Lower lobe of right lung (tissue), 2 donors: ENCODE data around the gene M1AP. TPM values are rescaled to one million over a fixed set of nuclear protein-coding genes. Genes with fewer than 3 reads are reported as not detected.

Source experiments
- ATAC-seq, 2 donors: fragments of 200-7000 bp; cut with Tn5 transposase; one replicate each; pipeline ENCODE4 v1.9.1; 2020 to 2022; ENCODE audit warnings: mild to moderate bottlenecking in 2 of 2, moderate library complexity in 2 of 2
- DNase-seq: peaks from one replicate; pipeline ENCODE4 v3.0.0-alpha.2; 2020
- H3K27ac ChIP-seq: fragments of 200-600 bp; one replicate; pipeline ENCODE4 v1.8.0; 2022
- H3K27me3 ChIP-seq: fragments of 200-600 bp; one replicate; pipeline ENCODE4 v1.8.0; 2022; ENCODE audit warnings: low read depth
- H3K36me3 ChIP-seq: fragments of 200-600 bp; one replicate; pipeline ENCODE4 v1.8.0; 2022; ENCODE audit warnings: mild to moderate bottlenecking
- H3K4me1 ChIP-seq: fragments of 200-600 bp; one replicate; pipeline ENCODE4 v1.8.0; 2022
- H3K4me3 ChIP-seq: fragments of 200-600 bp; one replicate; pipeline ENCODE4 v1.8.0; 2022; ENCODE audit warnings: mild to moderate bottlenecking
- H3K9me3 ChIP-seq: fragments of 200-600 bp; one replicate; pipeline ENCODE4 v1.8.0; 2022
- intact Hi-C: fragments of 100-400 bp; cut with DNase I; formaldehyde crosslinking; loops from one replicate; pipeline ENCODE4 v1.11.0; 2022
- total RNA-seq: library from RNA; stranded (reverse); fragmentation: NEBNext Ultra II Directional; extraction: Animal tissue kit (Norgen Biotek cat#: 25700); gene quantifications from one replicate; pipeline ENCODE4 v1.2.1, GENCODE V29; 2021
- TF ChIP-seq, protein P1 (sequence below): fragments of 200-600 bp; IDR thresholded peaks from one replicate; pipeline ENCODE4 v1.8.0; 2022; ENCODE audit warnings: antibody characterized with exemption, mild to moderate bottlenecking
- donor health status: DM: no; HTN: yes; CAD: no; lungs with severe emphysema.

Gene M1AP
- total RNA-seq, 1 donor from 2014 or later = 1.8 TPM

DNA sequence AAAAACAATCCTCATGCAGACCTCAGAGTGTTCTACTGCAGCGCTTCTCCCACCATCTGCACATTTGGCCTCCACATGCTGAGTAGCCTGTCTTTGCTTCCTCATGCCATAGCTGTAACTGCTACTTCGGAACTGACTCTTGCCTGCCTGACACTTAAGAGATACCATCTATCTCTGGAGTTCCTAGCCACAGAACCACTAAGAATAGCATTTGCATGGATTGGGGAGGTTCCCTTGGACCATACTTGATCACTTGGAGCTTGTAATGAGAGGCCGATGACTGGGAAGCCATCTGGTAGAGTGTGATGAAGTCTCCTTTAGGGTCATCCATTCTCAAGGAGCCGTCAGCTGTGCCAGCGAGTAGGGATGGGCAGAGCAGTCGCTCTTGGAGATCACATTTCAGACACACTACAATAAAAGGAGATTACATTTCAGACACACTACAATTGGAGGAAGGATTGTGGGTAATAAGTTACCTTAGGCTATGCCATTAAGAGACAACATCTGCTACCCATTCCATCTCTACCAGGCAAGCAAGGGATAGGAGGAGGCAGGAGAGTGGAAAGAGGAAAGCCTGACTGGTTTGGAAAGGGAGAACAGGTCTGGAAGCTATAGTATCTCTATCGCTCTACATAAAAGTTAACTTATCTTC is 71.8 kb downstream of the M1AP start:
- DNase-seq (no peak), ATAC-seq (no peak)
- Histone ChIP-seq H3K4me3 (no peak overlapping the region), H3K27ac (peak overlapping the region; percentile 74), H3K4me1 (peaks cover 7% of the 10 kb centered on the region), H3K9me3 (no peaks in the 10 kb centered on the region), H3K36me3 (no peaks in the 10 kb centered on the region), H3K27me3 (no peaks in the 10 kb centered on the region)
- TF ChIP-seq, protein P1, sequence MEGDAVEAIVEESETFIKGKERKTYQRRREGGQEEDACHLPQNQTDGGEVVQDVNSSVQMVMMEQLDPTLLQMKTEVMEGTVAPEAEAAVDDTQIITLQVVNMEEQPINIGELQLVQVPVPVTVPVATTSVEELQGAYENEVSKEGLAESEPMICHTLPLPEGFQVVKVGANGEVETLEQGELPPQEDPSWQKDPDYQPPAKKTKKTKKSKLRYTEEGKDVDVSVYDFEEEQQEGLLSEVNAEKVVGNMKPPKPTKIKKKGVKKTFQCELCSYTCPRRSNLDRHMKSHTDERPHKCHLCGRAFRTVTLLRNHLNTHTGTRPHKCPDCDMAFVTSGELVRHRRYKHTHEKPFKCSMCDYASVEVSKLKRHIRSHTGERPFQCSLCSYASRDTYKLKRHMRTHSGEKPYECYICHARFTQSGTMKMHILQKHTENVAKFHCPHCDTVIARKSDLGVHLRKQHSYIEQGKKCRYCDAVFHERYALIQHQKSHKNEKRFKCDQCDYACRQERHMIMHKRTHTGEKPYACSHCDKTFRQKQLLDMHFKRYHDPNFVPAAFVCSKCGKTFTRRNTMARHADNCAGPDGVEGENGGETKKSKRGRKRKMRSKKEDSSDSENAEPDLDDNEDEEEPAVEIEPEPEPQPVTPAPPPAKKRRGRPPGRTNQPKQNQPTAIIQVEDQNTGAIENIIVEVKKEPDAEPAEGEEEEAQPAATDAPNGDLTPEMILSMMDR = no peak
- intact Hi-C loops = no loop called here

DNA sequence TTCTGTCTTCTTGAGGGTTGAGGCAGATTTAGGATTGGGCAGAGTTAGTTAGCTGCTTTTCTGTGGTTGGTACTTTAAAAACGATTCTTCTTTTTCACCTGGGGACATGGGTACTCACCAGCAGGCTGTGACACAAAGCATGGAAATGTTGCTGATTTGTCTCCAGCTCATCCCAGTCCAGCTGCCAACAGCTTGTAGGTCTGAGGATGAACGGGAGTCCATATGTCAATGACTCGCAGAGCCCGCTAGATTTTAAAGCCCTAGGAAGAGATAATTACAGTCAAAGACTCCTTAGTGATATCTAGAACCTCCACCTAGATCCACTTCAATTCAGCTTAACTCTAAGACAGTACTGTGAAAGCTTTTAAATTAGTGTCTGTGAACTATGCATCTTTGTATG is 72.8 kb downstream of the M1AP start:
- intact Hi-C loops = no loop called here
- TF ChIP-seq, protein P1 = no peak
- peaks cover 7% of the 10 kb centered on the region for H3K4me1 ChIP-seq

DNA sequence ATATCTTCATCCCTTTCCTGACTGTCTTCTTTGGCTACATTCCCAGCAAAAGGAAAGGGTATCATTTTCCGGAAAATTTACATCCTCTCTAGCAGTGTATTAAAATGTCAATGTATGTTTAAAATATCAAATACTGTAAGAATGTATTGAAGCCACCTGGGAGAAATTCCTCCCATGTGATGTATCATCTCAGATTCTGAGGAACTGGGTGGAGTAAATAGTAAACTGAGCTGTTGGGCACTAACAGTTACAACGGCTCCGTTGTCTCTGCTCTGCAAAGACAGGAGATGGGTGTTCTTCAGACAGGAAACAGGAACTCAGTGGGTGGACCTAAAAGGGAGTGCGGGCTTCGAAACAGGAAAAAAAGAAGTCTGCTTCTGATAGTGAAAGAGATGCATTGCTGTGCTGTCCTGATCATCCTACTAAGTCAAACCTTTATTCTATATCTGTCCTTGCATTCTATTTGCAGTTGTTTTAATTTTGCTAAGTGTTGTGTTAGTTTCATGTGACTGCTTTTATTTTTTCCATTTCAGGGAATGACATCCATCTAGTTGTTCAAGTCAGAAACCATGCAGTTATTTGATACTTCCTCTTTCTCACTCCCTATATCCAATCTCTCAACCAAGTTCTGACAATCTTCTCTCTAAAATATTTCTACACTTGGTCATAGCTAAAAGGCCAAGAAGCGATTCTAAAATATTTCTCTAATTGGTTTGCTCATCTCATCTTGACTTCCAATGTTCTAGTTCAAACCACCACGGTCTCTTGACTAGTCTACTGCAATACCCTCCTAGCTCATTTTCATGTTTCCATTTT is 74.2 kb downstream of the M1AP start:
- Histone ChIP-seq H3K36me3 (no peaks in the 10 kb centered on the region), H3K4me3 (peak overlapping the region; percentile 14), H3K4me1 (peaks cover 7% of the 10 kb centered on the region), H3K27ac (peak overlapping the region; percentile 51), H3K9me3 (no peaks in the 10 kb centered on the region), H3K27me3 (no peaks in the 10 kb centered on the region)
- TF ChIP-seq, protein P1 = no peak
- intact Hi-C loops = no loop called here
- peak; percentile 45 to 52 for ATAC-seq
- no peak for DNase-seq

More for the DNA sequence above, 72.8 kb downstream of the M1AP start:
- Histone ChIP-seq H3K36me3 (no peaks in the 10 kb centered on the region), H3K27me3 (no peaks in the 10 kb centered on the region), H3K27ac (no peak overlapping the region), H3K9me3 (no peaks in the 10 kb centered on the region), H3K4me3 (no peak overlapping the region)
- ATAC-seq (no peak), DNase-seq (no peak)

DNA sequence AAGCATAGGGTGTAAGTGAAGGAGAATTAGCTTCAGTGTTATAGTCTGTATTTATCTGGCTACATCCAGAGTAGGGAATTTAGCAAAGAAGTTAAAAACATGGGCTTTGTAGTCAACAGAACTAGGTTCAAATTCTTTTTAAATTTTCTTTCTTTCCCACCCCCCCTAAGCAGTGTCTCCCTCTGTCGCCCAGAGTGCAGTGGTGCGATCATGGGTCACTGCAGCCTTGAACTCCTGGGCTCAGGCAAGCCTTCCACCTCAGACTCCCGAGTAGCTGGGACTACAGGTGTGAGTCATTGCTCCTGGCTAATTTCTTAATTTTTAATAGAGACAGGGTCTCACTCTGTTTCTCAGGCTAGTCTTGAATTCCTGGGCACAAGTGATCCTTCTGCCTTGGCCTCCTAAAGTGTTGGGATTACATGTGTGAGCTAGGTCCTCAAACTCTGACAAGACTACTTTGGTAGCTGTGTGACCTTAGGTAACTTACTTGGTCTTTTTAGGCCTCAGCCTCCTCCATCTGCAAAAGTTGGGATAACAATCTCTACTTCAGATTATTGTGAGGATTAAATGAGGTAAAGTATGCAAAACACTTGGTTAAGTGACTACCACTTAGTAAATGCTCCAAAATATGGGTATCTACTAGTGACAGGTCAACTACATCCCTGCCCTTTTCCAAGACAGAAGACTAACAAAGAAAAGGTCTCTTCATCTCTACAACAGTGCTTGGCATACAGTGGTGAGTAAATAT is 75.8 kb downstream of the M1AP start:
- Histone ChIP-seq H3K4me1 (peaks cover 19% of the 10 kb centered on the region), H3K27ac (no peak overlapping the region), H3K36me3 (no peaks in the 10 kb centered on the region), H3K4me3 (no peak overlapping the region), H3K9me3 (no peaks in the 10 kb centered on the region), H3K27me3 (no peaks in the 10 kb centered on the region)
- DNase-seq (no peak), ATAC-seq (no peak)
- intact Hi-C loops = no loop called here
- TF ChIP-seq, protein P1 = peak; percentile 8

DNA sequence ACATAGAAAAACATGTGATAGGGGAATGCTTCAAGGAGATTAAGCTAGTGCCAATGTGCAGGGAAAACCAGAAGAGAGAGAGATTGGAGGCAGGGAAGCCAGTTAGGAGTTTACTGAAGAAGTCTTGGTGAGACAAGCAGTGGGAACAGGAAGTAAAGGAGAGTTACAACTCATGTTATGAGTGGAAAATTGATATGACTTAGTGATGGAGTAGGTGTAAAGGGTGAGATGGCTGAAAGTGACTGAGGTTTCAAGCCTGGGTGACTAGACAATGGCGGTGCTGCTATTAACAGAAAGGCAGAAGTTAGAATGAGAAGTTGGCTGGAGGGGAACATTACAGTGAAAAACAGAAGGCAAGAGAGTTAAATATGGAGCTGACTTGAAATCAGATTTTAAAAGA is 77.1 kb downstream of the M1AP start:
- Histone ChIP-seq H3K4me3 (no peak overlapping the region), H3K27me3 (no peaks in the 10 kb centered on the region), H3K27ac (no peak overlapping the region), H3K9me3 (no peaks in the 10 kb centered on the region), H3K4me1 (peaks cover 19% of the 10 kb centered on the region), H3K36me3 (no peaks in the 10 kb centered on the region)
- ATAC-seq (no peak), DNase-seq (no peak)
- TF ChIP-seq, protein P1 = no peak
- intact Hi-C loops = no loop called here
